ENCODE data around the gene CPA5.

CPA5 gene

GRCh38 chr7:130397051-130397757 lies 52.6 kb downstream of the CPA5 start:
- no peak for DNase-seq (ENCODE audit: low spot score)

- no peak for DNase-seq (ENCODE audit: low spot score)
Measured at GRCh38 chr7:130397758-130398073, 53.1 kb downstream of the CPA5 start.

GRCh38 chr7:130398526-130399090 lies 54.0 kb downstream of the CPA5 start:
- no peak for DNase-seq (ENCODE audit: low spot score)

- no peak for DNase-seq (ENCODE audit: low spot score)
Measured at GRCh38 chr7:130400120-130400572, 55.5 kb downstream of the CPA5 start.

- DNase-seq (ENCODE audit: low spot score) = no peak
Measured at GRCh38 chr7:130401101-130401500, 56.5 kb downstream of the CPA5 start.

GRCh38 chr7:130401578-130401977 lies 57.0 kb downstream of the CPA5 start:
- no peak for DNase-seq (ENCODE audit: low spot score)

GRCh38 chr7:130405003-130405402 lies 60.4 kb downstream of the CPA5 start:
- DNase-seq (ENCODE audit: low spot score) = no peak

- no peak for DNase-seq (ENCODE audit: low spot score)
Measured at GRCh38 chr7:130409067-130409711, 64.6 kb downstream of the CPA5 start.

GRCh38 chr7:130409712-130410072 lies 65.1 kb downstream of the CPA5 start:
- DNase-seq (ENCODE audit: low spot score) = no peak

GRCh38 chr7:130410868-130411541 lies 66.4 kb downstream of the CPA5 start:
- no peak for DNase-seq (ENCODE audit: low spot score)

- DNase-seq (ENCODE audit: low spot score) = no peak
Measured at GRCh38 chr7:130413201-130413600, 68.6 kb downstream of the CPA5 start.

GRCh38 chr7:130415006-130415405 lies 70.4 kb downstream of the CPA5 start:
- no peak for DNase-seq (ENCODE audit: low spot score)

GRCh38 chr7:130417213-130417612 lies 72.6 kb downstream of the CPA5 start:
- no peak for DNase-seq (ENCODE audit: low spot score)

- DNase-seq (ENCODE audit: low spot score) = no peak
Measured at GRCh38 chr7:130418306-130418705, 73.7 kb downstream of the CPA5 start.
